ENCODE measurements around the gene HSPA12B.

GRCh38 chr20:3735768-3736167, 3.3 kb downstream of the HSPA12B start:
- TF ChIP-seq CTCF (IDR thresholded peaks at IDR 0.05) (no peak), POLR2A (IDR thresholded peaks at IDR 0.05) (no peak), POLR2AphosphoS5 (IDR thresholded peaks at IDR 0.05; ENCODE audit: insufficient read depth in 1 of 2, low read depth in 1 of 2) (no peak)

Measured in vagina (tissue), 2 donors.